Muscle of leg (tissue), 11 donors: ENCODE results near the gene PEAK1. TPM values are rescaled to one million over a fixed set of nuclear protein-coding genes. Genes with fewer than 3 reads are reported as not detected.

ENCODE experiments used
- DNase-seq: peaks from one replicate; pipeline ENCODE4 v3.0.0; 2013
- H3K27ac ChIP-seq: one replicate; pipeline ENCODE4 v1.5.1; 2013; ENCODE audit warnings: mild to moderate bottlenecking, low read length, control low read depth
- H3K27me3 ChIP-seq: one replicate; pipeline ENCODE4 v1.6.1; 2013; ENCODE audit warnings: low read length; ENCODE audit not compliant: control insufficient read depth, insufficient read depth
- H3K36me3 ChIP-seq: one replicate; pipeline ENCODE4 v1.6.1; 2013; ENCODE audit warnings: low read length; ENCODE audit not compliant: control insufficient read depth, insufficient read depth
- H3K4me1 ChIP-seq: one replicate; pipeline ENCODE4 v1.6.1; 2013; ENCODE audit warnings: low read length; ENCODE audit not compliant: control insufficient read depth, insufficient read depth
- H3K4me3 ChIP-seq: one replicate; pipeline ENCODE4 v1.5.1; 2013; ENCODE audit warnings: low read length, control low read depth
- H3K9me3 ChIP-seq: replicated peaks from 2 replicates; pipeline ENCODE4 v1.6.1; 2013; ENCODE audit warnings: low read depth, low read length; ENCODE audit not compliant: control insufficient read depth
- WGBS: methylation state at CpG from one replicate; pipeline ENCODE4 v1.1.5; 2013; ENCODE audit warnings: missing lambda C conversion rate; ENCODE audit not compliant: insufficient coverage; 5-methylcytosine and 5-hydroxymethylcytosine counted together
- polyA plus RNA-seq, 8 donors: library from polyadenylated mRNA; unstranded; fragments of 120-200 nt; gene quantifications; one replicate each; pipeline versions ENCODE4 v1.2.1 to v1.2.3, GENCODE V29; 2013; ENCODE audit warnings: inconsistent platforms in 1 of 8, low replicate concordance in 1 of 8; ENCODE audit not compliant: insufficient read length in 8 of 8, insufficient read depth in 1 of 8
- total RNA-seq: library from RNA; stranded (reverse); fragments of 120-200 nt; gene quantifications from one replicate; pipeline ENCODE4 v1.2.4, GENCODE V29; 2013

Gene PEAK1
- total and polyA plus RNA-seq, 9 donors = 19.9 to 43.7 (median 35.1) TPM

DNA sequence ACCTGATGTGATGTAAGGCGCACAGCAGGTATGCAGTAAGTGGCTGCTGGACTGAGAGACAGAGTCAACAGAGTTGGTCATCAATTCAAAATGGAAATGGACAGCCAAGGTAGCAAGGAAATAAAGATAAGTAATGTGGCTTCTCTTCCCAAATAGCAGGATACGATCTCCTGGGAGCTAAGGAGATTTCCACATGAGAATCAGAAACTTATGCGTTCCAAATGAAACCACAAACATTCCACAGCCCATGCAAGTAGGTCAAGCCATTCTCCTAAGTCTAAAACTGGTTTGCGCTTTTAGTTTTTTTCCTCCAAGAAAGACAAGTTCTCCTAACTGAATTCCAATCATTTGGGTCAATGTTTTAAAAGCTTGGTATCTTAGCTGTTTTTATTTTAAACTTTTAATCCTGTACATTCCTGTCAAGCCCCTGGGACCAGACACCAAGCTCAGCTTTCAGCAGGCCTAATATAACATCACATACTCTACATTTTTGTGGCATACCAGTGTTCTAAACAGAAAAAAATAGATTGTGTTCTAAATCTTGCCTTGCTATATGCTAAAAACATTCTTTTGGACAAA lies 275.3 kb downstream of the PEAK1 start:
- WGBS = no CpG with 5 or more reads among the region's 4 CpGs
- DNase-seq = peak; percentile 57
- H3K27ac ChIP-seq = peak overlapping the region; percentile 35

DNA sequence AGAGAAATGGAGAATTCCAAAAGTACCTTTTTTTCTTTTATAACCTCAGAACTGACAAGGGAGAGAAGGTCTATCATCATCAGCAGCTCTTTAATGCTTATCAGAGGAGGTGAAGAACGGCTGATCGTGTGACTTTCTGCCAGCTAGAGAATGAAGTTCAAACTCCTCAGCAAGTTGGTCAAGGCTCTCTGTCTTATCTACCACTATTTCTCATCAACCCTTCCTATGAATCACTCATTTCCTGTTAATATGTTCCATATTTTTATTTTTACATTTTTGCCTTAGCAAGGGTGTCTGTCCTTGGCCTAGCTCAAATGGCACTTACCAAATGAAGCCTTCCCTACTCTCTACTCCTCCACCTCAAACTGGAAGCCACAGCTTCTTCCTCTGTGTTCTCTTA lies 275.9 kb downstream of the PEAK1 start:
- DNase-seq = no peak
- WGBS = 80% methylated on average over 1 of the region's 2 CpGs
- Histone ChIP-seq H3K9me3 (peaks cover 9% of the 10 kb centered on the region), H3K4me3 (no peak overlapping the region), H3K27ac (no peak overlapping the region), H3K36me3 (no peaks in the 10 kb centered on the region), H3K4me1 (peaks cover 7% of the 10 kb centered on the region), H3K27me3 (no peaks in the 10 kb centered on the region)

More for the DNA sequence above, 275.3 kb downstream of the PEAK1 start:
- Histone ChIP-seq H3K4me1 (peaks cover 7% of the 10 kb centered on the region), H3K36me3 (no peaks in the 10 kb centered on the region), H3K27me3 (no peaks in the 10 kb centered on the region), H3K9me3 (peaks cover 9% of the 10 kb centered on the region), H3K4me3 (no peak overlapping the region)

- Histone ChIP-seq H3K9me3 (peaks cover 9% of the 10 kb centered on the region), H3K4me3 (no peak overlapping the region), H3K27me3 (no peaks in the 10 kb centered on the region), H3K27ac (no peak overlapping the region), H3K36me3 (no peaks in the 10 kb centered on the region), H3K4me1 (peaks cover 7% of the 10 kb centered on the region)
- no peak for DNase-seq
Measured at GRCh38 chr15:77143616-77144015, 276.3 kb downstream of the PEAK1 start.

DNA sequence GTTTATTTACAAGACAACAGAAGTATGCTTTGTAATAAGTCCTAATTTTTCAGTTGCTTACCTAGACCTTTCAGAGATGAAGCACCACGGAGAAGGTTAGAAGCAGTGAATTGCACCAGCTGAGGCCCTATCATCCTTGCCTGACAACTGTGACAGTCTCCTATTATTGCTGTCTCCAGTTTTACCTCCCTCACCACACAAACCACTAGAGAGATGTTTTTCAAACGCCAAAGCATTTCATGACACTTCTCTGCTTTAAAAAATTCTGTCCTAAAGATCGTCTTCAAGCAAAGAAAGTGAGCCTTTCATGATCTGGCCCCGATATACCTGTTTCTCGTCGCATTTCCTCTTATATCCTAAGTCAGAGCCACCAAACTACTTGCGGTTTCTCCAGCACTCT lies 276.7 kb downstream of the PEAK1 start:
- Histone ChIP-seq H3K27ac (no peak overlapping the region), H3K36me3 (no peaks in the 10 kb centered on the region), H3K9me3 (peaks cover 9% of the 10 kb centered on the region), H3K4me3 (no peak overlapping the region), H3K4me1 (peaks cover 7% of the 10 kb centered on the region), H3K27me3 (no peaks in the 10 kb centered on the region)
- DNase-seq = no peak
- WGBS = 91% methylated on average over 7 of the region's 7 CpGs

DNA sequence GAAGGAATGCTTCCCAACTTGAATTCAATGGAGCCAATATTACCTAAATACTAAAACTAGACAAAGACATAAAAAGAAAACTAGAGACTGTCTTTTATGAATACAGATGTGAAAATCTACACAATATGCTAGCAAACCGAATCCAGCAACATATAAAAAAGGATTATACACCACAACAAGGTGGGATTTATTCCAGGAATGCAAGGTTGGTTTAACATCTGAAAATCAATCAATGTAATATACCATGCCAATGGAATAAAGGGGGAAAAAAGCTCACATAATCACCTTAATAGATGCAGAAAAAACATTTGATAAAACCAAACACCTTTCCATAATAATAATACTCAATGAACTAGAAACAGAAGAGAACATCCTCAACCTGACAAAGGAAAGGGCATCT lies 279.7 kb downstream of the PEAK1 start:
- no CpG with 5 or more reads among the region's 1 CpG for WGBS
- no peaks in the 10 kb centered on the region for H3K36me3 ChIP-seq
- H3K4me1 ChIP-seq = peaks cover 7% of the 10 kb centered on the region
- peaks cover 9% of the 10 kb centered on the region for H3K9me3 ChIP-seq
- no peak overlapping the region for H3K4me3 ChIP-seq
- DNase-seq = no peak
- no peak overlapping the region for H3K27ac ChIP-seq
- H3K27me3 ChIP-seq = no peaks in the 10 kb centered on the region

GRCh38 chr15:77139312-77139711 lies 280.6 kb downstream of the PEAK1 start:
- H3K4me3 ChIP-seq = no peak overlapping the region
- no peak overlapping the region for H3K27ac ChIP-seq
- no peaks in the 10 kb centered on the region for H3K36me3 ChIP-seq
- DNase-seq = no peak
- peaks cover 3% of the 10 kb centered on the region for H3K4me1 ChIP-seq
- peaks cover 9% of the 10 kb centered on the region for H3K9me3 ChIP-seq
- 100% methylated on average over 2 of the region's 2 CpGs for WGBS
- H3K27me3 ChIP-seq = no peaks in the 10 kb centered on the region

GRCh38 chr15:77138167-77138522 lies 281.8 kb downstream of the PEAK1 start:
- H3K4me3 ChIP-seq = no peak overlapping the region
- peaks cover 4% of the 10 kb centered on the region for H3K36me3 ChIP-seq
- no CpG with 5 or more reads among the region's 2 CpGs for WGBS
- no peaks in the 10 kb centered on the region for H3K27me3 ChIP-seq
- H3K27ac ChIP-seq = no peak overlapping the region
- H3K9me3 ChIP-seq = peaks cover 9% of the 10 kb centered on the region
- H3K4me1 ChIP-seq = no peaks in the 10 kb centered on the region
- DNase-seq = no peak

- Histone ChIP-seq H3K4me1 (no peaks in the 10 kb centered on the region), H3K36me3 (peaks cover 10% of the 10 kb centered on the region), H3K4me3 (no peak overlapping the region), H3K9me3 (peaks cover 5% of the 10 kb centered on the region), H3K27me3 (no peaks in the 10 kb centered on the region), H3K27ac (no peak overlapping the region)
- WGBS = 100% methylated on average over 2 of the region's 4 CpGs
- DNase-seq = no peak
Measured at GRCh38 chr15:77135181-77135580, 284.7 kb downstream of the PEAK1 start.

GRCh38 chr15:77130315-77130930 lies 289.5 kb downstream of the PEAK1 start:
- WGBS = no CpG with 5 or more reads among the region's 1 CpG
- Histone ChIP-seq H3K27me3 (no peaks in the 10 kb centered on the region), H3K36me3 (peaks cover 10% of the 10 kb centered on the region), H3K27ac (no peak overlapping the region), H3K4me3 (no peak overlapping the region), H3K9me3 (no peaks in the 10 kb centered on the region), H3K4me1 (no peaks in the 10 kb centered on the region)
- no peak for DNase-seq

- Histone ChIP-seq H3K9me3 (no peaks in the 10 kb centered on the region), H3K4me3 (no peak overlapping the region), H3K4me1 (no peaks in the 10 kb centered on the region), H3K36me3 (peaks cover 3% of the 10 kb centered on the region), H3K27ac (no peak overlapping the region), H3K27me3 (no peaks in the 10 kb centered on the region)
- WGBS = 94% methylated on average over 5 of the region's 7 CpGs
- DNase-seq = no peak
Measured at GRCh38 chr15:77127626-77128025, 292.3 kb downstream of the PEAK1 start.
